Activated CD4-positive, alpha-beta T cell treated with anti-CD3 and anti-CD28 coated beads, Interleukin-2, amount 10 ng/mL, durations not matched to agents 24 days and 14 days (primary cell): Measurements from ENCODE around the gene NADK2. TPM values are rescaled to one million over a fixed set of nuclear protein-coding genes. Genes with fewer than 3 reads are reported as not detected.

Experiments
- DNase-seq: peaks from one replicate; pipeline ENCODE4 v3.0.0; 2022
- H3K27ac Mint-ChIP-seq: one replicate; pipeline ENCODE4 v1.8.0; 2022; ENCODE audit warnings: mild to moderate bottlenecking, mixed read lengths
- H3K27me3 Mint-ChIP-seq: one replicate; pipeline ENCODE4 v1.8.0; 2022; ENCODE audit warnings: mixed read lengths
- H3K36me3 Mint-ChIP-seq: one replicate; pipeline ENCODE4 v1.8.0; 2022; ENCODE audit warnings: low read depth, mild to moderate bottlenecking, mixed read lengths
- H3K4me1 Mint-ChIP-seq: one replicate; pipeline ENCODE4 v1.8.0; 2021; ENCODE audit warnings: mixed read lengths
- H3K4me3 Mint-ChIP-seq: one replicate; pipeline ENCODE4 v1.8.0; 2022; ENCODE audit warnings: mild to moderate bottlenecking, moderate library complexity, mixed read lengths
- H3K9me3 Mint-ChIP-seq: one replicate; pipeline ENCODE4 v1.8.0; 2021; ENCODE audit warnings: mixed read lengths
- intact Hi-C: fragments of 100-400 bp; cut with micrococcal nuclease; formaldehyde crosslinking; loops from one replicate; pipeline ENCODE4 v1.15.1; 2023
- total RNA-seq: library from RNA; stranded (reverse); gene quantifications from 2 replicates; pipeline ENCODE4 v1.2.3, GENCODE V29; 2022

The NADK2 gene
- total RNA-seq, 1 donor from 2014 or later = 25.8 TPM

GRCh38 chr5:36156121-36156601 is 85.6 kb downstream of the NADK2 start:
- peaks cover 59% of the 10 kb centered on the region for H3K36me3 Mint-ChIP-seq
- no peaks in the 10 kb centered on the region for H3K27me3 Mint-ChIP-seq
- no peaks in the 10 kb centered on the region for H3K9me3 Mint-ChIP-seq
- no peak overlapping the region for H3K27ac Mint-ChIP-seq
- H3K4me3 Mint-ChIP-seq = no peak overlapping the region
- H3K4me1 Mint-ChIP-seq = peaks cover 32% of the 10 kb centered on the region
- intact Hi-C loops = no loop called here
- DNase-seq = no peak

GRCh38 chr5:36155291-36155690 is 86.4 kb downstream of the NADK2 start:
- Mint-ChIP-seq H3K27me3 (no peaks in the 10 kb centered on the region), H3K27ac (no peak overlapping the region), H3K4me3 (no peak overlapping the region), H3K36me3 (peaks cover 56% of the 10 kb centered on the region), H3K9me3 (no peaks in the 10 kb centered on the region), H3K4me1 (peaks cover 36% of the 10 kb centered on the region)
- intact Hi-C loops = no loop called here
- no peak for DNase-seq

- H3K4me1 Mint-ChIP-seq = peaks cover 38% of the 10 kb centered on the region
- intact Hi-C loops = loop anchor here (5.0 kb wide), 3 partner anchors 296 to 1236 kb away; partner anchors contain the start of genes BRIX1, IL7R, NIPBL and RAD1
- DNase-seq = no peak
- H3K27me3 Mint-ChIP-seq = no peaks in the 10 kb centered on the region
- H3K36me3 Mint-ChIP-seq = peaks cover 44% of the 10 kb centered on the region
- H3K27ac Mint-ChIP-seq = peak overlapping the region; percentile 2
- peak overlapping the region; percentile 61 for H3K4me3 Mint-ChIP-seq
- no peaks in the 10 kb centered on the region for H3K9me3 Mint-ChIP-seq
Observed at GRCh38 chr5:36153726-36154125, 88.0 kb downstream of the NADK2 start.

GRCh38 chr5:36153298-36153677 is 88.4 kb downstream of the NADK2 start:
- Mint-ChIP-seq H3K4me3 (peak overlapping the region; percentile 61), H3K4me1 (peaks cover 35% of the 10 kb centered on the region), H3K9me3 (no peaks in the 10 kb centered on the region), H3K36me3 (peaks cover 41% of the 10 kb centered on the region), H3K27me3 (no peaks in the 10 kb centered on the region), H3K27ac (peak overlapping the region; percentile 2)
- intact Hi-C loops = loop anchor here (5.0 kb wide), 3 partner anchors 296 to 1236 kb away; partner anchors contain the start of genes BRIX1, IL7R, NIPBL and RAD1
- DNase-seq = no peak

GRCh38 chr5:36152324-36153297 is 89.1 kb downstream of the NADK2 start:
- intact Hi-C loops = loop anchor here (1.0 to 5.0 kb wide), 4 partner anchors 295 to 1235 kb away; partner anchors contain the start of genes BRIX1, IL7R, NIPBL and NUP155
- DNase-seq = peak; percentile 68
- Mint-ChIP-seq H3K27me3 (no peaks in the 10 kb centered on the region), H3K36me3 (peaks cover 38% of the 10 kb centered on the region), H3K4me3 (peak overlapping the region; percentile 85), H3K4me1 (peaks cover 33% of the 10 kb centered on the region), H3K27ac (peak overlapping the region; percentile 90), H3K9me3 (no peaks in the 10 kb centered on the region)

GRCh38 chr5:36151434-36152323 is 90.0 kb downstream of the NADK2 start, which contains the start of the genes LMBRD2 and SKP2:
Gene LMBRD2, minus strand, starts transcription at chr5:36151887. Its CDS starts 8,538 bp downstream, at chr5:36143349.
Gene SKP2, plus strand, starts transcription at chr5:36152111. Its CDS starts 152 bp downstream, at chr5:36152263.
- Mint-ChIP-seq H3K9me3 (no peaks in the 10 kb centered on the region), H3K4me3 (peak within 1 kb of the TSS; percentile 85), H3K27me3 (no peaks in the 10 kb centered on the region), H3K27ac (peak within 1 kb of the TSS; percentile 90), H3K36me3 (peaks cover 33% of the 10 kb centered on the region), H3K4me1 (peaks cover 36% of the 10 kb centered on the region)
- intact Hi-C loops = loop anchor here (1.0 to 5.0 kb wide), 5 partner anchors 91 to 1234 kb away; partner anchors contain the start of genes BRIX1, IL7R, NIPBL and NUP155
- DNase-seq = peak; percentile 99

GRCh38 chr5:36150676-36151433 is 90.9 kb downstream of the NADK2 start:
- Mint-ChIP-seq H3K9me3 (no peaks in the 10 kb centered on the region), H3K36me3 (peaks cover 25% of the 10 kb centered on the region), H3K4me3 (peak overlapping the region; percentile 85), H3K27ac (peak overlapping the region; percentile 90), H3K27me3 (no peaks in the 10 kb centered on the region), H3K4me1 (peaks cover 36% of the 10 kb centered on the region)
- intact Hi-C loops = loop anchor here (1.0 to 5.0 kb wide), 4 partner anchors 91 to 1234 kb away; partner anchors contain the start of genes BRIX1, IL7R, NIPBL and RAD1
- DNase-seq = peak; percentile 86

- DNase-seq = no peak
- Mint-ChIP-seq H3K4me3 (no peak overlapping the region), H3K36me3 (peaks cover 8% of the 10 kb centered on the region), H3K4me1 (peaks cover 21% of the 10 kb centered on the region), H3K27me3 (no peaks in the 10 kb centered on the region), H3K27ac (no peak overlapping the region), H3K9me3 (no peaks in the 10 kb centered on the region)
- intact Hi-C loops = no loop called here
Observed at GRCh38 chr5:36147681-36148080, 94.0 kb downstream of the NADK2 start.

GRCh38 chr5:36146390-36146789 is 95.3 kb downstream of the NADK2 start:
- Mint-ChIP-seq H3K36me3 (peaks cover 5% of the 10 kb centered on the region), H3K9me3 (no peaks in the 10 kb centered on the region), H3K27me3 (no peaks in the 10 kb centered on the region), H3K4me3 (no peak overlapping the region), H3K27ac (no peak overlapping the region), H3K4me1 (peaks cover 21% of the 10 kb centered on the region)
- intact Hi-C loops = no loop called here
- DNase-seq = no peak

- Mint-ChIP-seq H3K4me3 (no peak overlapping the region), H3K36me3 (peaks cover 13% of the 10 kb centered on the region), H3K27me3 (no peaks in the 10 kb centered on the region), H3K4me1 (peaks cover 14% of the 10 kb centered on the region), H3K9me3 (peaks cover 3% of the 10 kb centered on the region), H3K27ac (no peak overlapping the region)
- intact Hi-C loops = no loop called here
- no peak for DNase-seq
Observed at GRCh38 chr5:36145311-36145710, 96.4 kb downstream of the NADK2 start.
